ENCODE results near the gene PCDHGA9.
"Not testable (repeated sequence)": the region's sequence is repeated elsewhere in the genome, so short reads cannot be mapped to it uniquely, and the experiment has no call there.

Gene PCDHGA9
- total RNA-seq = 0.05 to 0.39 (median 0.14) reads per million in 3 experiments

DNA sequence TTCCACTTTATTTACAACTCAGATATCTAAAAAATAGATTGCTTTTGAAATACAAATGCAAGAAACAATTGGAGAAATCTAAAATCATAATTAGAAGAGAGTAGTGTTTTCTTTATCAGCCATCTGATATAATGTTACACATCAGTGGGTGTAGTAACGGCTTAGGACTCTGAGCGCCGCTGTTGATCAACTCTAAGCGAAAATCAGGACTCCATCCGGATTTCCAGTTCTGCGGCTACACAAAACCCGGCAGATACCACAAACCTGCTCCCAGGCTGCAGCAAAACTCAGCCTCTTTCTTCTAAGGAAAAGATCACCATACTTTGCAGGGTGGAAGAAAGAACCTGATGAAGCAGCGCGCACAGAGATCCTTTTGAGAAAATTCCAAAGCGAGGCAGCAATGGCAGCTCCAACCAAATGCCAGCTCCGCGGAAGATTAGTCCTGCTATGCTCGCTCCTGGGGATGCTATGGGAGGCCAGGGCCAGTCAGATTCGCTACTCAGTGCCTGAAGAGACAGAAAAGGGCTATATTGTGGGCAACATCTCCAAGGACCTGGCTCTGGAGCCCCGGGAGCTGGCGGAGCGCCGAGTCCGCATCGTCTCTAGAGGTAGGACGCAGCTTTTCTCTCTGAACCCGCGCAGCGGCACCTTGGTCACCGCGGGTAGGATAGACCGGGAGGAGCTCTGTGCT, at the start of gene PCDHGA9:
TSS of gene PCDHGA9 (plus strand) at position 226 of the 691 bp plus-strand sequence. CDS start at position 401, 175 bp downstream.
- no peak for DNase-seq

DNA sequence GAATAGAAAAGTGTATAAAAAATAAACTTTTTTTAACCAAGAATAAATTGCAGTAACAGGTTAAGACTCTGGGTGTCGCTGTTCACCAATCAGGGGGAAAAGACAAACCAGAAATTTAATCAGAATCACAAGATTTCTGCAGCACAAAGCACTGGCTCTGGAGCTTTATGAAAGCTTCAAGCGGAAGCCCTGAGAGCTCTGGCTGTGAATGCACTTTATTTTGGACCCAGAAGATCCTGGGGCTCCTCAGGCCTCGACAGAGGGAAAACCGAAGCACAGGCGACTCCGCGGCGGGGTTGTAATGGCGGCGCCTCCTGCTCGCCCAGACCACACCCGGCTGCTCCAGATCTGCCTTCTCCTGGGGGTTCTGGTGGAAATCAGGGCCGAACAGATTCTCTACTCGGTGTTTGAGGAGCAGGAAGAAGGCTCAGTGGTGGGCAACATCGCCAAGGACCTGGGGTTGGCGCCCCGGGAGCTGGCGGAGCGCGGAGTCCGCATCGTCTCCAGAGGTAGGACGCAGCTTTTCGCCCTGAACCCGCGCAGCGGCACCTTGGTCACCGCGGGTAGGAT, 47.6 kb upstream of the PCDHGA9 start, which contains the start of gene PCDHGA4:
TSS of gene PCDHGA4 (plus strand) at position 122 of the 570 bp plus-strand sequence. CDS start at position 209, 87 bp downstream.
- no peak for DNase-seq

DNA sequence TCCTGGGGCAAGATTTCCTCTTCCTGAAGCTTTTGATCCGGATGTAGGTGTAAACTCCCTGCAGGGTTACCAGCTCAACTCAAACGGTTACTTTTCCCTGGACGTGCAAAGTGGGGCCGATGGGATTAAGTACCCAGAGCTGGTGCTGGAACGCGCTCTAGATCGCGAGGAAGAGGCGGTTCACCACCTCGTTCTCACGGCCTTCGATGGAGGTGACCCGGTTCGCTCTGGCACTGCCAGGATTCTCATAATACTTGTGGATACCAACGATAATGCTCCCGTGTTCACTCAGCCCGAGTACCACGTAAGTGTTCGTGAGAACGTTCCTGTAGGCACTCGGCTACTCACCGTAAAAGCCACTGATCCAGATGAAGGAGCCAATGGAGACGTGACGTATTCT, 46.9 kb upstream of the PCDHGA9 start:
- DNase-seq = no peak

DNA sequence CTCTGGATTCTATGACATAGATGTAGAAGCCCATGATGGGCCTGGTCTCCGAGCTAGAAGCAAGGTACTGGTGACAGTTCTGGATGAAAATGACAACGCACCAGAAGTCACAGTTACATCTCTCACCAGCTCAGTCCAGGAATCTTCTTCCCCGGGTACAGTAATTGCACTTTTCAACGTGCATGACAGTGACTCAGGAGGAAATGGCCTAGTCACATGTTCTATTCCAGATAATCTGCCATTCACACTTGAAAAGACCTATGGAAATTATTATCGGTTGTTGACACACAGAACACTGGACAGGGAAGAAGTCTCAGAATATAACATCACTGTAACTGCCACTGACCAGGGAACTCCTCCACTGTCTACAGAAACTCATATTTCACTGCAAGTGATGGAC, 46.4 kb upstream of the PCDHGA9 start:
- no peak for DNase-seq

DNA sequence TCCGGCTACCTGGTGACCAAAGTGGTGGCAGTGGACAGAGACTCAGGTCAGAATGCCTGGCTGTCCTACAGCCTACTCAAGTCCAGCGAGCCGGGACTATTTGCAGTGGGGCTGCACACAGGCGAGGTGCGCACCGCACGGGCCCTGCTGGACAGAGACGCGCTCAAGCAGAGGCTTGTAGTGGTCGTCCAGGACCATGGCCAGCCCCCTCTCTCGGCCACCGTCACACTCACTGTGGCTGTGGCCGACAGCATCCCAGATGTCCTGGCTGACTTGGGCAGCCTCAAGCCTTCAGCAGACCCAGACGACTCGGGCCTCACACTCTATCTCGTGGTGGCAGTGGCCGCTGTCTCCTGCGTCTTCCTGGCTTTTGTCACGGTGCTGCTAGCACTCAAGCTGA, 45.6 kb upstream of the PCDHGA9 start:
- no peak for DNase-seq

DNA sequence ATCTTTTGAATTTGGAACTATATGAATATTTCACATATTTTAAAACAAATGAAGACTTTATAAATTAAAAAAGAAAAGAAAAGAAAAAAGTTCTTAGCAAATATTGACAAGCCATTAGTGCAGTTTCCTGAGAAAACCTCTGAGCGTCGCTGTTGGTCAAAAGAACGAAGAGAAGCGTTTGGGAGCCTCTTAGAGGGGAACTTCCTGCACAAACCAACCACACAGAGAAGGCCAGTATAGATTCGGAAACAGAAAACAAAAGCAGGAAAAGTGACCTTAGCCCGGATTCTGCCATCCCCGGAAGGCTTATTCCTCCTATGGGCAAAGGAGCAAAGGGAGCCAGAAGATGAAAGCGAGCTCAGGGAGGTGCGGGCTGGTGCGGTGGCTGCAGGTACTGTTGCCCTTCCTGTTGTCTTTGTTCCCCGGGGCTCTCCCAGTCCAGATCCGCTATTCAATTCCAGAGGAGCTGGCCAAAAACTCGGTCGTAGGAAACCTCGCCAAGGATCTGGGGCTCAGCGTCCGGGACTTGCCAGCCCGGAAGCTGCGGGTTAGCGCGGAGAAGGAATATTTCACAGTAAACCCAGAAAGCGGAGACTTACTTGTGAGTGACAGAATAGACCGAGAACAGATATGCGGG, 42.7 kb upstream of the PCDHGA9 start, which contains the start of gene PCDHGB2:
TSS of gene PCDHGB2 (plus strand) at position 205 of the 637 bp plus-strand sequence. CDS start at position 347, 142 bp downstream.
- no peak for DNase-seq

DNA sequence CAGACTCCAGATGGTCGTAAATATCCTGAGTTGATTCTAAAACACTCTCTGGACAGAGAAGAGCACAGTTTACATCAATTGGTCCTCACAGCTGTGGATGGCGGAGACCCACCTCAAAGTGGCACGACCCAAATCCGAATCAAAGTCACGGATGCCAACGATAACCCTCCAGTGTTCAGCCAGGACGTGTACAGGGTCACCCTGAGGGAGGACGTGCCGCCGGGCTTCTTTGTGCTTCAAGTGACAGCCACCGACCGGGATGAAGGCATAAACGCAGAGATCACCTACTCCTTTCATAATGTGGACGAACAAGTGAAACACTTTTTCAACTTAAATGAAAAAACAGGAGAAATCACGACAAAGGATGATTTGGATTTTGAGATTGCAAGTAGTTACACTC, 41.9 kb upstream of the PCDHGA9 start:
- DNase-seq = no peak

DNA sequence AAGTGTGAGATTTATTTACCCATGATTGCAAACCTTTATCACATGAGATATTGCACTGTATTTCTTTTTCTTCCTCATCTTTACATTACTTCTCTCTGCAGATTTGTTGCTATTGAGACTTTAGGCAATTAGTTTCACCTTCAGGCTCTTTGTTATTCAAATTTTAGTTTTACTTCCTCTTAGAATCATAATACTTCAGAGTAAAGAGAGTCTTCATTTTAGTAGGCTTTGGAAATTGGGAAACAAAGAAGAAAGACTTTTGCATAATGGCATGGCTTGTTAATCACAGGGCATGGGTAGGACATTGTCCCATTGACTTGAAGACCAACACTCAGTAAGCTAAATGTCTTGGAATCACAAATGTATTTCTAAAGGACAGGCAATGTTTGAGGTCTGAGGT, 39.9 kb upstream of the PCDHGA9 start:
- DNase-seq = no peak

DNA sequence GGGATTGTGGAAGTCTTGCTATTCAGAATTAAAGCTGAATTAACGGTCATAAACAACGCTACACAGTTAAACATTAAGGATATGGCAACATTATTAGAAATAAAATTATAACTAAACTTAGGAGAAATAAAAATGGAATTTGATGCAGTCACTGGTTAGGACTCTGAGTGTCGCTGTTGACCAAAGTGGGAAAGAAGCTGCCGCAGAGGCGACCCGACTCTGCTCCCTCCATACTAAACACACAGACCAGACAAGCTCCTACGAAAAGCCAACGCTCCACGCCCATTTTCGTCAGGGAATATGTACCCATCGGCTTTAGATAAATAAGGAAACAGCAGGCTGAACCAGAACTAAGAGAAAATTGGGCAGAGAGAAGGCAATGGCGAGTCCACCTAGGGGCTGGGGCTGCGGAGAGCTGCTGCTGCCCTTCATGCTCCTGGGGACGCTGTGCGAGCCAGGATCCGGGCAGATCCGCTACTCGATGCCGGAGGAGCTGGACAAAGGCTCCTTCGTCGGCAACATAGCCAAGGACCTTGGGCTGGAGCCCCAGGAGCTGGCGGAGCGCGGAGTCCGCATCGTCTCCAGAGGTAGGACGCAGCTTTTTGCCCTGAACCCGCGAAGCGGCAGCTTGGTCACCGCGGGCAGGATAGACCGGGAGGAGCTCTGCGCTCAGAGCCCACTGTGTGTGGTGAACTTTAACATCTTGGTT, 38.5 kb upstream of the PCDHGA9 start, which contains the start of gene PCDHGA5:
TSS of gene PCDHGA5 (plus strand) at position 211 of the 709 bp plus-strand sequence. CDS start at position 380, 169 bp downstream.
- no peak for DNase-seq

DNA sequence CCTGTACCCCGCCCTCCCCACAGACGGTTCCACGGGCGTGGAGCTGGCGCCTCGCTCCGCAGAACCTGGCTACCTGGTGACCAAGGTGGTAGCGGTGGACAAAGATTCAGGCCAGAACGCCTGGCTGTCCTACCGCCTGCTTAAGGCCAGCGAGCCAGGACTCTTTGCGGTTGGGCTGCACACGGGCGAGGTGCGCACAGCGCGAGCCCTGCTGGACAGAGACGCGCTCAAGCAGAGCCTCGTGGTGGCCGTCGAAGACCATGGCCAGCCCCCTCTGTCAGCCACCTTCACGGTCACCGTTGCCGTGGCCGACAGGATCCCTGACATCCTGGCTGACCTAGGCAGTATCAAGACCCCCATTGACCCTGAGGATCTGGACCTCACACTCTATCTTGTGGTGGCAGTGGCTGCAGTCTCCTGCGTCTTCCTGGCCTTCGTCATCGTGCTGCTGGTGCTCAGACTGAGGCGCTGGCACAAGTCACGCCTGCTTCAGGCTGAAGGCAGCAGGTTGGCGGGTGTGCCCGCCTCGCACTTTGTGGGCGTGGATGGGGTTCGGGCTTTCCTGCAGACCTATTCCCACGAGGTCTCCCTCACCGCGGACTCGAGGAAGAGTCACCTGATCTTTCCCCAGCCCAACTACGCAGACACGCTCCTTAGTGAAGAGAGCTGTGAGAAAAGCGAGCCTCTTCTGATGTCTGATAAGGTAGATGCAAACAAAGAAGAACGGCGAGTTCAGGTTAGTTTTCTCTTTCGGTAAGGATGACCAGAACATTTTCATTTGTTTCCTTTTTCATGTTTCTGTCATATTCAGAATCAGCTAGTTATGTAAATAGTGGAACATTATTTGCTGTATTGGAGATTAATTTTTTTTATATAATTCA, 36.3 kb upstream of the PCDHGA9 start:
- no peak for DNase-seq

DNA sequence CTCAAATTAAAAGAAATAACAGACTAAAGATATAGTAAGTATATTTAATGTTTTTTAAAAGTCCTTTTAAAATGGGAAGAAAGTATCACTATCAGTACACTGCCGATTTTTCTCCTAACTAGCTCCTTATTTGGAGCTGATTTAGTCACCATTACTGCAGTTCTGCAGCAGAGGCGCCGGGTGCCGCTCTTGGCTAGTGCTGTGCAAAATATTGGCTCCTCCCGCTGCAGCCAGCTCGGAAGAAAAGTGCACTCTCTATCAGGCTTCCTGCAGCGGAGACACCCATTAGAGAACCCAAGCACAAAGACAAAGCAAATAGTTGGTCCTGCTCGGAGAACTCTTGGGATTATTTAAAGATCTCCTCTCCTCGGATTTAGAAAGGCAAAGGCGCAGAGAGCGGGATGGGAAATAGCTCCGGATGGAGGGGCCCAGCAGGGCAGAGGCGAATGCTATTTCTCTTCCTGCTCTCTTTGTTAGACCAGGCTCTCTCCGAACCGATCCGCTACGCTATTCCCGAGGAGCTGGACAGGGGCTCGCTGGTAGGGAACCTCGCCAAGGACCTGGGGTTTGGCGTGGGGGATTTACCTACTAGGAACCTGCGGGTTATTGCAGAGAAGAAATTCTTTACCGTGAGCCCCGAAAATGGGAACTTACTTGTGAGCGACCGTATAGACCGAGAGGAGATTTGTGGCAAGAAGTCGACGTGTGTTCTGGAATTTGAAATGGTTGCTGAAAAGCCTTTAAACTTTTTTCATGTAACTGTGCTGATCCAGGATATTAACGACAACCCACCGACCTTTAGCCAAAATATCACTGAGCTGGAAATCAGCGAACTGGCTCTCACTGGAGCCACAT, 32.4 kb upstream of the PCDHGA9 start, which contains the start of gene PCDHGB3:
TSS of gene PCDHGB3 (plus strand) at position 249 of the 855 bp plus-strand sequence. CDS start at position 402, 153 bp downstream.
- peak; percentile 27 for DNase-seq

DNA sequence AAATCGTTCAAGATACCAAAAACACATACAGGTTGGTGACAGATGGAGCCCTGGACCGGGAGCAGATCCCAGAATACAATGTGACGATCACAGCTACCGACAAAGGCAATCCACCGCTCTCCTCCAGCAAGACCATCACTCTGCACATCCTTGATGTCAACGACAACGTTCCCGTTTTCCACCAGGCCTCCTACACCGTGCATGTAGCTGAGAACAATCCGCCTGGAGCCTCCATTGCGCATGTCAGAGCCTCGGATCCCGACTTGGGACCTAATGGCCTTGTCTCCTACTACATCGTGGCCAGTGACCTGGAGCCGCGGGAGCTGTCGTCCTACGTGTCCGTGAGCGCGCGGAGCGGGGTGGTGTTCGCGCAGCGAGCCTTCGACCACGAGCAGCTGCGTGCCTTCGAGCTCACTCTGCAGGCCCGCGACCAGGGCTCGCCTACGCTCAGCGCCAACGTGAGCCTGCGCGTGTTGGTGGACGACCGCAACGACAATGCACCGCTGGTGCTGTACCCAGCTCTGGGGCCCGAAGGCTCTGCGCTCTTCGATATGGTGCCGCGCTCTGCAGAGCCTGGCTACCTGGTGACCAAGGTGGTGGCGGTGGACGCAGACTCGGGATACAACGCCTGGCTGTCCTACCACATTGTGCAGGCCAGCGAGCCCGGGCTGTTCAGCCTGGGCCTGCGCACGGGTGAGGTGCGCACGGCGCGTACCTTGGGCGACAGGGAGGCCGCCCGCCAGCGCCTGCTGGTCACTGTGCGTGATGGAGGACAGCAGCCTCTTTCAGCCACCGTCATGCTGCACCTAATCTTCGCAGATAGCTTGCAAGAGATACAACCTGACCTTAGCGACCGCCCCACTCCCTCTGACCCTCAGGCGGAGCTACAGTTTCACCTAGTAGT, 30.8 kb upstream of the PCDHGA9 start:
- no peak for DNase-seq

DNA sequence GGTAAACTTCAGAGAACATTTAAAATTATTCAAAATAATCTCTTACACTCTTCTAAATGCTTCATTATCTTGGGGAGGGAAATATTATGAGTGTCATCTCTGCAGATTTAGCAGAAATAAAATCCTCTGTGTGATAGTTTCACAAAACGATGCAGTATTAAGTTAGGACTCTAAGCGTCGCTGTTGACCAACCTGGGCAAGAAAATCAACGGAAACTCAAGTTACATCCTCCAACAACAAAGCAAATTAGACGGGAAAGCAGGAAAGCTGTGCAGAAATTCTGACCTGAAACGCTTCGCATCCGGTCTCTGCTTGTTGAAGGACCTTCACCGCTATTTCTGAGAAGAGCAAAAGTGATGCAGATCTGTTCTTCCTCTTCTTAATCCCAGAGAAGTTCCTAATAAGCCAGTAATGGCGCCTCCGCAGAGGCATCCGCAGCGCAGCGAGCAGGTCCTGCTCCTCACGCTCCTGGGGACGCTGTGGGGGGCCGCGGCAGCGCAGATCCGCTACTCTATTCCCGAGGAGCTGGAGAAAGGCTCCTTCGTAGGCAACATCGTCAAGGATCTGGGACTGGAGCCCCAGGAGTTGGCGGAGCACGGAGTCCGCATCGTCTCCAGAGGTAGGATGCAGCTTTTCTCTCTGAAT, 28.8 kb upstream of the PCDHGA9 start, which contains the start of gene PCDHGA6:
TSS of gene PCDHGA6 (plus strand) at position 219 of the 645 bp plus-strand sequence. CDS start at position 412, 193 bp downstream.
- DNase-seq = no peak

DNA sequence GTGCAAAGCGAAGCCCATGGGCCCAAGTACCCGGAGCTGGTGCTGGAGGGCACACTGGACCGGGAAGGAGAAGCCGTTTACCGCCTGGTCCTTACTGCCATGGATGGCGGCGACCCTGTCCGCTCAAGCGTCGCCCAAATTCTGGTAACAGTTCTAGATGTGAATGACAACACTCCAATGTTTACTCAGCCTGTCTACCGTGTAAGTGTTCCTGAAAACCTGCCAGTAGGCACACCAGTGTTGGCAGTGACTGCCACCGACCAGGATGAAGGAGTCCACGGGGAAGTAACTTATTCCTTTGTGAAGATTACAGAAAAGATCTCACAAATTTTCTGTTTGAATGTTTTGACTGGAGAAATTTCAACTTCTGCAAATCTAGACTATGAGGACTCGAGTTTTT, 28.0 kb upstream of the PCDHGA9 start:
- no peak for DNase-seq

DNA sequence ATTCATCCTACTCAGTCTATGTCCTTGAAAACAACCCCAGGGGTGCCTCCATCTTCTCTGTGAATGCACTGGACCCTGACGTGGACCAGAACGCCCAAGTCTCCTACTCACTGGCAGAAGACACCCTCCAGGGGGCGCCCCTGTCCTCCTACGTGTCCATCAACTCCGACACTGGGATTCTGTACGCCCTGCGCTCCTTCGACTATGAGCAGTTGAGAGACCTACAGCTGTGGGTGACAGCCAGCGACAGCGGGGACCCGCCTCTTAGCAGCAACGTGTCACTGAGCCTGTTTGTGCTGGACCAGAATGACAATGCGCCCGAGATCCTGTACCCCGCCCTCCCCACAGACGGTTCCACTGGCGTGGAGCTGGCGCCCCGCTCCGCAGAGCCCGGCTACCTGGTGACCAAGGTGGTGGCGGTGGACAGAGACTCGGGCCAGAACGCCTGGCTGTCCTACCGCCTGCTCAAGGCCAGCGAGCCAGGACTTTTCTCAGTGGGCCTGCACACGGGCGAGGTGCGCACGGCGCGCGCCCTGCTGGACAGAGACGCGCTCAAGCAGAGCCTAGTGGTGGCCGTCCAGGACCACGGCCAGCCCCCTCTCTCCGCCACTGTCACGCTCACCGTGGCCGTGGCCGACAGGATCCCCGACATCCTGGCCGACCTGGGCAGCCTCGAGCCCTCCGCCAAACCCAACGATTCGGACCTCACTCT, 27.0 kb upstream of the PCDHGA9 start:
- DNase-seq = not testable (repeated sequence)

DNA sequence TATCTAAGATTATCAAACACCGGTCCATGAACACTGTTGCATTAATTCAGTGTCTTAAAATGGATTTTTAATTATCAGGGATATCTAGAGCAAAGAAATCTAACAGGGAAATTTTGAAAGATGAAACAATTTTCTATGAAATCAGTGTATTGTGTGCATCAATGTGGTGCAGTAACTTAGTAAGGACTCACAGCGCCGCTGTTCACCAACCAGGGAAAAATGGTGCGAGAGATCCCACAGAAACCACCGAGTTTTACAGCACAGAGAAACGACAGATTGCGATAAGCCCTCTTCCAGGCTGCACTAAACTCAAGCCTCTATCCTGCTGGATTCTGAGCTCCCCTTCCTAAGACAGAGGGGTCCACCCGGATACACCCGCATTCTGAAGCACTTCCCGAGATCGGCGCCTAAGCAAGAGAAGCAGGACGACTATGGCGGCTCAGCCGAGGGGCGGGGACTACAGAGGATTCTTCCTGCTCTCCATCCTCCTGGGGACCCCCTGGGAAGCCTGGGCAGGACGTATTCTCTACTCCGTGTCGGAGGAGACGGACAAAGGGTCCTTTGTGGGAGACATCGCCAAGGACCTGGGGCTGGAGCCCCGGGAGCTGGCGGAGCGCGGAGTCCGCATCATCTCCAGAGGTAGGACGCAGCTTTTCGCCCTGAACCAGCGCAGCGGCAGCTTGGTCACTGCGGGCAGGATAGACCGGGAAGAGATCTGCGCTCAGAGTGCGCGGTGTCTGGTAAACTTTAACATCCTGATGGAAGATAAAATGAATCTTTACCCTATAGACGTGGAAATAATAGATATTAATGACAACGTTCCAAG, 19.9 kb upstream of the PCDHGA9 start, which contains the start of gene PCDHGA7:
TSS of gene PCDHGA7 (plus strand) at position 274 of the 826 bp plus-strand sequence. CDS start at position 432, 158 bp downstream.
- DNase-seq = no peak

DNA sequence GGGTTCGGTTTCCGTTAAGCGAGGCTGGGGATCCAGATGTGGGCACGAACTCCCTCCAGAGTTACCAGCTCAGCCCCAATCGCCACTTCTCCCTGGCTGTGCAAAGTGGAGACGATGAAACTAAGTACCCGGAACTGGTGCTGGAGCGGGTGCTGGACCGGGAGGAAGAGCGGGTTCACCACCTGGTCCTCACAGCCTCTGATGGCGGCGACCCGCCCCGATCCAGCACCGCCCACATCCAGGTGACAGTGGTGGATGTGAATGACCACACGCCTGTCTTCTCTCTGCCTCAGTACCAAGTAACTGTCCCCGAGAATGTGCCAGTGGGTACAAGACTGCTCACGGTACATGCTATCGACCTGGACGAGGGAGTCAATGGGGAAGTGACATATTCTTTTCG, 19.2 kb upstream of the PCDHGA9 start:
- DNase-seq = no peak
